H1 (cell line): ENCODE measurements around the gene ARMS2. TPM values are rescaled to one million over a fixed set of nuclear protein-coding genes. Genes with fewer than 3 reads are reported as not detected.

Experiments used
- CTCF ChIA-PET: fragments of 300-600 bp; sonication (Branson Sonifier 250); formaldehyde crosslinking; loops from one replicate; lab custom pipeline; 2021; ENCODE audit not compliant: partially characterized antibody; lab: Charles Lee
- POLR2A ChIA-PET: fragments of 300-600 bp; sonication (Branson Sonifier 250); formaldehyde crosslinking; loops from one replicate; lab custom pipeline; 2021; ENCODE audit warnings: inconsistent platforms; ENCODE audit not compliant: partially characterized antibody; lab: Charles Lee
- DNase-seq, 2 experiments: peaks; one replicate each; pipeline versions ENCODE4 v3.0.0 to v3.0.0-alpha.2; 2010 to 2022; ENCODE audit warnings: low spot score in 2 of 2, low read depth in 1 of 2, mixed read lengths in 1 of 2
- FAIRE-seq: peaks from 2 replicates; lab custom pipeline; 2011; peaks lifted over from hg19 to GRCh38; lab: Jason Lieb, UNC
- H2AFZ ChIP-seq: 2 replicates; pipeline ENCODE4 v1.8.1; 2012; ENCODE audit warnings: low read length, inconsistent platforms
- H2AK5ac ChIP-seq: 2 replicates; pipeline ENCODE4 v1.6.1; 2013; ENCODE audit warnings: low read depth, low read length
- H2BK120ac ChIP-seq: replicated peaks from 2 replicates; pipeline ENCODE3; 2013; ENCODE audit warnings: low read depth, low read length, inconsistent platforms
- H2BK12ac ChIP-seq: 2 replicates; pipeline ENCODE4 v1.6.1; 2013; ENCODE audit warnings: low read depth, low read length
- H2BK15ac ChIP-seq: 2 replicates; pipeline ENCODE4 v1.6.1; 2013; ENCODE audit warnings: low read length
- H2BK20ac ChIP-seq: 2 replicates; pipeline ENCODE4 v1.6.1; 2013; ENCODE audit warnings: low read length
- H2BK5ac ChIP-seq: 2 replicates; pipeline ENCODE4 v1.6.1; 2013; ENCODE audit warnings: low read depth, low read length
- H3K14ac ChIP-seq: 2 replicates; pipeline ENCODE4 v1.6.1; 2013; ENCODE audit warnings: inconsistent platforms; ENCODE audit not compliant: insufficient read length
- H3K18ac ChIP-seq: 2 replicates; pipeline ENCODE4 v1.6.1; 2013; ENCODE audit warnings: low read length; ENCODE audit errors: extremely low read depth
- H3K23ac ChIP-seq: 2 replicates; pipeline ENCODE4 v1.6.1; 2013; ENCODE audit warnings: inconsistent platforms; ENCODE audit not compliant: insufficient read length
- H3K23me2 ChIP-seq: 2 replicates; pipeline ENCODE4 v1.6.1; 2013; ENCODE audit warnings: low read depth, low read length
- H3K27ac ChIP-seq: 2 replicates; pipeline ENCODE4 v1.6.1; 2011; ENCODE audit warnings: low read depth, low read length, inconsistent platforms
- H3K27me3 ChIP-seq, 4 experiments: replicated peaks in 1 of 4; 1 replicate in 1 of 4; 2 replicates in 3 of 4; pipeline versions ENCODE4 v1.6.1 to v1.8.1; 2011 to 2013; ENCODE audit warnings: low read length in 3 of 4, mild to moderate bottlenecking in 3 of 4, inconsistent platforms in 2 of 4, mixed read lengths in 2 of 4, moderate library complexity in 1 of 4; ENCODE audit not compliant: control insufficient read depth in 3 of 4, insufficient read depth in 3 of 4; ENCODE audit errors: extremely low read depth in 1 of 4
- H3K36me3 ChIP-seq, 4 experiments: 2 replicates each; pipeline versions ENCODE4 v1.6.1 to v1.8.1; 2011 to 2013; ENCODE audit warnings: mild to moderate bottlenecking in 4 of 4, low read length in 3 of 4, moderate library complexity in 2 of 4, control low read depth in 1 of 4, inconsistent platforms in 1 of 4; ENCODE audit not compliant: insufficient read depth in 4 of 4, control insufficient read depth in 2 of 4
- H3K4ac ChIP-seq: replicated peaks from 2 replicates; pipeline ENCODE3; 2013; ENCODE audit warnings: low read length, low read depth, mixed read lengths, inconsistent platforms; ENCODE audit not compliant: insufficient read length
- H3K4me1 ChIP-seq, 4 experiments: replicated peaks in 1 of 4; 1 replicate in 1 of 4; 2 replicates in 3 of 4; pipeline versions ENCODE4 v1.6.1 to v1.8.1; 2011 to 2013; ENCODE audit warnings: low read length in 3 of 4, inconsistent platforms in 2 of 4, mixed read lengths in 1 of 4; ENCODE audit not compliant: insufficient read depth in 4 of 4, control insufficient read depth in 3 of 4
- H3K4me2 ChIP-seq, 2 experiments: 2 replicates each; pipeline versions ENCODE4 v1.6.1 to v1.8.1; 2011 to 2013; ENCODE audit warnings: low read depth in 2 of 2, low read length in 2 of 2, control low read depth in 1 of 2, inconsistent platforms in 1 of 2, mild to moderate bottlenecking in 1 of 2; ENCODE audit not compliant: insufficient read depth in 1 of 2
- H3K4me3 ChIP-seq, 4 experiments: fragments of 200-600, 300-600 bp in 1 of 4; sonication (generic), shearing (Covaris generic), sonication (Bioruptor Twin) in 1 of 4; 2 replicates each; pipeline versions ENCODE4 v1.5.1 to v1.8.1; 2011 to 2016; ENCODE audit warnings: low read length in 4 of 4, low read depth in 3 of 4, control low read depth in 2 of 4, inconsistent platforms in 2 of 4, mild to moderate bottlenecking in 2 of 4, mixed read lengths in 1 of 4, moderate library complexity in 1 of 4; ENCODE audit not compliant: insufficient read depth in 2 of 4; ENCODE audit errors: extremely low read depth in 1 of 4
- H3K56ac ChIP-seq: replicated peaks from 2 replicates; pipeline ENCODE3; 2013; ENCODE audit warnings: low read depth, mild to moderate bottlenecking, mixed read lengths, low read length, inconsistent platforms; ENCODE audit not compliant: insufficient read length
- H3K79me1 ChIP-seq: 2 replicates; pipeline ENCODE4 v1.6.1; 2013; ENCODE audit warnings: low read depth, low read length, control low read depth
- H3K79me2 ChIP-seq, 2 experiments: 2 replicates each; pipeline versions ENCODE4 v1.6.1 to v1.8.1; 2012 to 2013; ENCODE audit warnings: low read length in 2 of 2, mild to moderate bottlenecking in 2 of 2, inconsistent platforms in 1 of 2; ENCODE audit not compliant: insufficient read depth in 2 of 2, control insufficient read depth in 1 of 2
- H3K9ac ChIP-seq, 4 experiments: replicated peaks in 1 of 4; 1 replicate in 1 of 4; 2 replicates in 3 of 4; pipeline versions ENCODE4 v1.6.1 to v1.8.1; 2011 to 2013; ENCODE audit warnings: low read depth in 3 of 4, low read length in 3 of 4, control low read depth in 2 of 4, mild to moderate bottlenecking in 2 of 4, moderate library complexity in 2 of 4, inconsistent platforms in 1 of 4; ENCODE audit errors: extremely low read depth in 1 of 4
- H3K9me3 ChIP-seq, 2 experiments: 2 replicates each; pipeline versions ENCODE4 v1.6.1 to v1.8.1; 2012 to 2013; ENCODE audit warnings: mild to moderate bottlenecking in 2 of 2, moderate library complexity in 2 of 2, control low read depth in 1 of 2, inconsistent platforms in 1 of 2, low read depth in 1 of 2, low read length in 1 of 2, mixed read lengths in 1 of 2; ENCODE audit not compliant: insufficient read depth in 2 of 2
- H4K20me1 ChIP-seq, 2 experiments: replicated peaks in 1 of 2; 2 replicates each; pipeline versions ENCODE3 to v1.8.1; 2011 to 2013; ENCODE audit warnings: inconsistent platforms in 2 of 2, low read length in 2 of 2, mild to moderate bottlenecking in 1 of 2; ENCODE audit not compliant: insufficient read depth in 2 of 2, control insufficient read depth in 1 of 2
- H4K5ac ChIP-seq: 2 replicates; pipeline ENCODE4 v1.6.1; 2013; ENCODE audit warnings: low read length, low read depth, mixed read lengths, inconsistent platforms; ENCODE audit not compliant: insufficient read length
- H4K8ac ChIP-seq: 2 replicates; pipeline ENCODE4 v1.8.0; 2013; ENCODE audit warnings: mild to moderate bottlenecking, moderate library complexity, low read length, inconsistent platforms; ENCODE audit not compliant: insufficient read depth; ENCODE audit errors: extremely low read depth
- H4K91ac ChIP-seq: replicated peaks from 2 replicates; pipeline ENCODE3; 2013; ENCODE audit warnings: low read length, mixed read lengths, inconsistent platforms; ENCODE audit not compliant: insufficient read length
- CEBPB ChIP-seq: IDR thresholded peaks from 2 replicates; pipeline ENCODE4 v1.6.1; 2012; ENCODE audit warnings: low read depth, low read length
- KDM5A ChIP-seq: fragments of 200-600 bp; IDR thresholded peaks from 2 replicates; pipeline ENCODE4 v1.7.1; 2012; ENCODE audit warnings: mild to moderate bottlenecking, low read length, inconsistent platforms, mixed read lengths
- NANOG ChIP-seq: IDR thresholded peaks from 2 replicates; pipeline ENCODE4 v1.6.1; 2011; ENCODE audit warnings: low read length, low read depth, mild to moderate bottlenecking, inconsistent platforms; ENCODE audit not compliant: insufficient read depth, poor library complexity, severe bottlenecking
- POU5F1 ChIP-seq: IDR thresholded peaks from 2 replicates; pipeline ENCODE4 v1.6.1; 2011; ENCODE audit warnings: low read depth, mild to moderate bottlenecking, low read length, moderate library complexity
- SIN3A ChIP-seq, 2 experiments: IDR thresholded peaks in 1 of 2; conservative IDR thresholded peaks in 1 of 2; 2 replicates each; pipeline ENCODE4 v1.6.1; 2011 to 2012; ENCODE audit warnings: low read length in 2 of 2, improper control_type of control experiment in 1 of 2, low read depth in 1 of 2, mild to moderate bottlenecking in 1 of 2
- TAF7 ChIP-seq: optimal IDR thresholded peaks from 2 replicates; pipeline ENCODE3; 2011; ENCODE audit warnings: low read depth, mild to moderate bottlenecking, inconsistent platforms, low read length, moderate library complexity, borderline replicate concordance
- whole genome bisulfite sequencing, 2 experiments: shearing (Covaris generic) in 1 of 2; methylation state at CpG; one replicate each; pipeline versions ENCODE4 v1.1.6 to v1.1.7; 2013 to 2015; ENCODE audit warnings: low lambda C conversion rate in 2 of 2, mixed read lengths in 2 of 2, inconsistent platforms in 1 of 2, low coverage in 1 of 2, missing lambda C conversion rate in 1 of 2; ENCODE audit not compliant: insufficient replicate concordance in 2 of 2, insufficient coverage in 1 of 2, insufficient read length in 1 of 2; ENCODE audit errors: extremely low coverage in 1 of 2, missing lambda C conversion rate in 1 of 2; 5-methylcytosine and 5-hydroxymethylcytosine counted together
- polyA plus RNA-seq, 7 experiments: library from polyadenylated mRNA; depleted of rRNA in 3 of 7; stranded (reverse) in 5 of 7; unstranded in 2 of 7; fragments of >200 nt in 5 of 7; fragments of 200-250 nt in 2 of 7; gene quantifications; 1 replicate in 5 of 7; 2 replicates in 1 of 7; 4 replicates in 1 of 7; pipeline versions ENCODE4 v1.2.1 to v1.2.3, GENCODE V29; 2011 to 2013; ENCODE audit warnings: missing spikeins in 2 of 7, mixed read lengths in 2 of 7
- total RNA-seq: library from RNA; stranded (reverse); fragmentation: NEBNext Ultra II Directional; extraction: Animal tissue kit (Norgen Biotek cat#: 25700); gene quantifications from 2 replicates; pipeline ENCODE4 v1.2.1, GENCODE V29; 2021

The ARMS2 gene
- total and polyA plus RNA-seq, 2 of the 8 experiments (the other 6 are each of a cell fraction or from before 2014, with no cell fraction given): not detected

DNA sequence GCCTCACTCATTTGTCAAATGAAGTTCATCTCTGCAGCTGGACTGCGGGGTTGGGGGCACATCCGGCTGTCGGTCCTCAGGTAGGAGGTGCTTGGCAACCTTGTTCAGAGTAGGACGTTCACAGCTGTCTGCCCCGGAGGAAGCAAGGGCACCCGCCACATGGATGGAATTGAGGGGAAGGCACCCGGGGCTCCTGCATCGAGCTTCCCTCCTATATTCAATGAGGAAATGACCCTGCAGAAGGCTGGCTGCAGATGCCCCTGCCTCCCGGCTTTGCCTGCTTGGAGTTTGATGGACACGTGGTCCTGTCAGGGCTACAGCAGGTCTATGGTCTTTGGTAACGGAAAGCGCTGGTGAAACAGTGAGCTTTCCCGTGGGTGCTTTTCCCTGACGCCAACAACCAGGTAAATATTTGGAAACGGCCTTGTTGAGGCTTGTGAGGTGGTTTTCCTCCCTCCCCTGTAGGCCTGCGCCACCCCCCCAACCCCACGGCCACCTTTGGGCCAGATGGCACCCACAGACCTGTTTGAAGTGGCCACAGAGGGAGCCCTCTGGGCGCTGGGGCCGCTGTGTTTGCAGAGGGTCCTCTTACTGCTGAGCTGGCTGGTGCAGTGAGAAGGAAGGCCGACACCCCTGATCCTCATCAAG is 39.8 kb downstream of the ARMS2 start:
- 83% methylated on average over 15 of the region's 20 CpGs; no CpG with 5 or more reads in 1 of the 2 experiments for WGBS, 2 experiments
- H2AK5ac ChIP-seq: no peak overlapping the region
- no peak overlapping the region for H2BK120ac ChIP-seq
- no peak overlapping the region for H3K4me3 ChIP-seq
- ChIA-PET CTCF (interaction anchor here (0.6 to 2.9 kb wide), 9 partner anchors 10 to 215 kb away, joined by 3 to 13 read pairs (median 4); no protein-coding TSS in a partner anchor), POLR2A (interaction anchor here (0.6 to 0.9 kb wide), 2 partner anchors 19 to 145 kb away, joined by 3 read pairs; no protein-coding TSS in a partner anchor)
- H2BK15ac ChIP-seq: no peak overlapping the region
- FAIRE-seq: no peak
- H3K4me2 ChIP-seq: no peak overlapping the region
- no peak overlapping the region for H4K5ac ChIP-seq
- H3K23ac ChIP-seq: no peak overlapping the region
- no peaks in the 10 kb centered on the region for H3K36me3 ChIP-seq
- no peak overlapping the region for H3K27ac ChIP-seq
- no peak overlapping the region for H2BK12ac ChIP-seq
- H3K4me1 ChIP-seq: no peaks in the 10 kb centered on the region; a peak in 1 of 7 replicates
- TF ChIP-seq POU5F1 (no peak), TAF7 (no peak), CEBPB (no peak), KDM5A (no peak), SIN3A (conservative IDR thresholded peaks at IDR 0.05 in 1 of 2, IDR thresholded peaks at IDR 0.05 in 1 of 2; ENCODE audit: low read depth in 1 of 2, low read length in 2 of 2) (no peak), NANOG (no peak)
- TF ChIP-seq, all 59 proteins: peak for 0
- Histone ChIP-seq H4K20me1 (no peaks in the 10 kb centered on the region), H4K91ac (no peak overlapping the region), H3K9me3 (no peaks in the 10 kb centered on the region), H3K14ac (no peak overlapping the region), H2BK5ac (no peak overlapping the region), H2AFZ (no peak overlapping the region), H2BK20ac (no peak overlapping the region), H3K9ac (no peak overlapping the region), H3K79me1 (no peaks in the 10 kb centered on the region), H4K8ac (no peak overlapping the region), H3K56ac (no peak overlapping the region), H3K27me3 (no peaks in the 10 kb centered on the region; a peak in 1 of 7 replicates), H3K4ac (no peak overlapping the region), H3K23me2 (no peaks in the 10 kb centered on the region), H3K79me2 (no peaks in the 10 kb centered on the region), H3K18ac (no peak overlapping the region)
- no peak for DNase-seq
